ENCODE results near the gene KDM4C.
A peak's percentile ranks its signal among the peaks of the same experiment; 100 is the strongest.

KDM4C gene

GRCh38 chr9:7042124-7042523 lies 284.4 kb downstream of the KDM4C start:
- peak; percentile 55 for DNase-seq (ENCODE audit: low read depth)

DNA sequence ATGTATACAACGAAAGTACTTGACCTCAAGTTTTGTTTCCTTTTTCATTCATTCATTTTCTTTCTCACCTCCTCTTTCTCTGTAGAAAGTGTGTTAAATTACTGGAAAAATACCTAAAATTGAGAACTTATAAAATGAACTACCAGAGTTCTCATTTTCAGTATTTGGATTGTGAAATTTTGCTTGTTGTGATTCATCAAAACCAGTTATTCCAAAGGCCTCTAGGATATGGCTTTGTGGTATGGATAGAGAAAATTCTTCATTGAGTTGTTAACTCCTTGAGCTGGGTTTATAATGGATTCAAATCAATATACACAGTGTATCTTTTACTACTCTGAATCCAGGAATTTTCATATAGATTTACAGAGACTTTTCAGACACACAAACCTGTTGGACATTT lies 287.6 kb downstream of the KDM4C start:
- DNase-seq (ENCODE audit: low read depth) = peak; percentile 61

- DNase-seq (ENCODE audit: low read depth) = no peak
Measured at GRCh38 chr9:7051711-7052110, 293.9 kb downstream of the KDM4C start.

DNA sequence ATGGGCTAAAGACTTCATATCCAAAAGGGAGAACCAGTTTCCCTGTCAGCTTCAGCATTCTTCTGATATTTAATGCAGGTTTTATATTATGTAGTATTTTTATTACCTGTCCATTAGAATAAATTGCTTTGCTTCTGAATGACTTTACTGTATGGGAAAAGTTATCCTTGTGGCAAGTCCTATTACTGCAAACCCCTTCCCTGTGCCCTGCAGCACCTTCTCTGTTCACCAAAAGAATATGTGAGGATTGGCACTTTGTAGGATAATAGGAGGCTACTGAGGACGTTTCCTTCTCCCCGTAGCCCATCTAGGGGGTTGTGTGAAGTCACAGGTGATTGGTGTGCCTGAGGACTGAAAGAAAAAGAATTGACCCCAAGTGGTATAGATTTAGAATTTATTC lies 296.1 kb downstream of the KDM4C start:
- DNase-seq (ENCODE audit: low read depth) = no peak

- DNase-seq (ENCODE audit: low read depth) = no peak
Measured at GRCh38 chr9:7055171-7055903, 297.6 kb downstream of the KDM4C start.

DNA sequence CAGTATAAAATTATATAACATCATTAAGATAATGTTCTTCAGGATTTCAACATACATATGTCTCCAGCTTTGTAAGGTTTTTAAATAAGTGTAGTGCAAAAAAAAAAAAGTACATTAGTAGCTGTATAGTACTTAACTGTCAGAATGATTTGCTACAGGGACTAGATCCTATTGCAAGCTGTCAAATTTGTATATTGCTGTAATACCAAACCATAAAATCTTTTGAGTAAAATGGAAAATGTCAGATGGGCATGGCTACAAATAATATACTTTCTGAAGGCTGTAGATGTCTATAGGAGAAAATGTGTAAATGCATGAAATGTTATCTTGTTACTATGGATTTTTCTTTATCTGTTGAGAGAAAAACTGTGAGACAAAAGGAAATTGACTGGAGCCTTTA lies 298.5 kb downstream of the KDM4C start:
- DNase-seq (ENCODE audit: low read depth) = no peak

- peak; percentile 25 for DNase-seq (ENCODE audit: low read depth)
Measured at GRCh38 chr9:7058473-7058872, 300.7 kb downstream of the KDM4C start.

DNA sequence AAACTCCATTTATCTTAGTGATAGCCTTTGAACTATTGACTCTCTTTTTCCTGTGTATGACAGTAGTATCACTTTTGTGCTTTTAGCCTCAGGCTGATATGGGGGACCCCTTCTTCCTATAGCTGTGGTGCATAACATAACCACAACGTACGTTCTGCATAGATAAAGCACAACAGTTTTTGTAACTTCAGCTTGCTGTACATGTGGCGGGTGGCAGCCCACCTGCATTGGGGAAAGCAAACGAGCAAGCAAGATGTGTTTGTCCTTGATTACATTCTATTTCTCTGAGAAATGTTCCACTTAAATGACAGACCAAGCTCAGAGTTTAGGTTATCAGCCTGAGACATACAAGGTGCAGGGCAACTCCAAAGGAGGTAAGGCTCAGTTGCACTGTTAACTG lies 309.4 kb downstream of the KDM4C start:
- no peak for DNase-seq (ENCODE audit: low read depth)

DNA sequence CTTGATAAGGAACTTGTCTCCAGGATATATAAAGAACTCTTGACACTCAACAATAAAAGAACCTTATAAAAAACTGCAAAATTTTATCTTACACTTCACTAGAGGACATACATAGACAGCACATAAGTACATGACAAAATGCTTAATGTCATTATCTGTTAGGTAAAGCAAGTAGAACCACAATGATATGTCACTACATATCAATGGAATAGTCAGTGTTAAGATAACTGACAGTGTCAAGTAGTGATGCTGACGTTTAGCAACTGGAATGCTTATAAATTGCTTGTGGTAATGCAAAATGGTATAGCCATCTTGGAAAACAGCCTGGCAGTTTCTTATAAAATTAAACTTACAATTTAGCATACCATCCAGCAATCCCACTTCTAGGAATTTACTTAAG lies 314.1 kb downstream of the KDM4C start:
- DNase-seq (ENCODE audit: low read depth) = no peak

GRCh38 chr9:7073706-7074105 lies 315.9 kb downstream of the KDM4C start:
- no peak for DNase-seq (ENCODE audit: low read depth)

DNA sequence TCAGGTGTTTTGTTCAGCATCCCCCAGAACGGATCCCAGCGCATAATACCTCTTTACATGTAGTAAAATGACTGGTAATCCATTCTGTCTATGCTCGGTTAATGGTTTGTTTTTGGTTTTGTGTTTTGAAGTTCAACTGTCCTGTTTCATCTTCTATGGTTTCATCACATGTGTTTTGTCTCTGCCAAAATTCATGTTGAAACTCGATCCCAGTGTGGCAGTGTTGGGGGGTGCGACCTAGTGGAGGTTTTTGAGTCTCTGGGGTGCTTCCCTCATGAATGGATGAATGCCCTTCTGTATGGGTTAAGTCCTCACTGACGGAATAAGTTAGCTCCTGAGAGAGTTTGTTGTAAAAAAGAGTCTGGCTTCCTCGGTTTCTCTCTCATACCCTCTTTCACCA lies 317.4 kb downstream of the KDM4C start:
- DNase-seq (ENCODE audit: low read depth) = no peak

GRCh38 chr9:7079051-7079450 lies 321.3 kb downstream of the KDM4C start:
- no peak for DNase-seq (ENCODE audit: low read depth)

- peak; percentile 51 for DNase-seq (ENCODE audit: low read depth)
Measured at GRCh38 chr9:7081065-7081600, 323.4 kb downstream of the KDM4C start.

GRCh38 chr9:7083192-7083591 lies 325.4 kb downstream of the KDM4C start:
- DNase-seq (ENCODE audit: low read depth) = no peak

DNA sequence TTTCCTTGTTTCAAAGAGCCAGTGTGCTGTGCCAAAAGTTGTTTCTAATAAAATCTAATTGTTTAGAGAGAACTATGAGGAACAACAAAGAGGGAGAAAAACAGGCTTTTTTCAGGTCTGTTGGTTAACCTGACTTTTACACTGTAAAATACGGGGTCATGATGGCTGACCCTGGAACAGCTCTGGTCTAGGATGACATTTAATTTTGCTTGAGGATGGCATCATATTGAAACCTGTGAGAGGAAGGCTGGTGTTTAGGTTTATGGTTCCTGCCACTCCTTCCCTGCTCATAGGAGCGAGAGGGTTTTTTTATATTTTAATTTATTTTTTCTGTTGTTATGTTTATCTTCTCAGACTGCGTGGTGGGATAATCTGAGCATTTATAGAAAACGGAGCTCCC lies 327.6 kb downstream of the KDM4C start:
- no peak for DNase-seq (ENCODE audit: low read depth)

- no peak for DNase-seq (ENCODE audit: low read depth)
Measured at GRCh38 chr9:7086389-7086788, 328.6 kb downstream of the KDM4C start.

- no peak for DNase-seq (ENCODE audit: low read depth)
Measured at GRCh38 chr9:7088611-7089010, 330.8 kb downstream of the KDM4C start.

DNA sequence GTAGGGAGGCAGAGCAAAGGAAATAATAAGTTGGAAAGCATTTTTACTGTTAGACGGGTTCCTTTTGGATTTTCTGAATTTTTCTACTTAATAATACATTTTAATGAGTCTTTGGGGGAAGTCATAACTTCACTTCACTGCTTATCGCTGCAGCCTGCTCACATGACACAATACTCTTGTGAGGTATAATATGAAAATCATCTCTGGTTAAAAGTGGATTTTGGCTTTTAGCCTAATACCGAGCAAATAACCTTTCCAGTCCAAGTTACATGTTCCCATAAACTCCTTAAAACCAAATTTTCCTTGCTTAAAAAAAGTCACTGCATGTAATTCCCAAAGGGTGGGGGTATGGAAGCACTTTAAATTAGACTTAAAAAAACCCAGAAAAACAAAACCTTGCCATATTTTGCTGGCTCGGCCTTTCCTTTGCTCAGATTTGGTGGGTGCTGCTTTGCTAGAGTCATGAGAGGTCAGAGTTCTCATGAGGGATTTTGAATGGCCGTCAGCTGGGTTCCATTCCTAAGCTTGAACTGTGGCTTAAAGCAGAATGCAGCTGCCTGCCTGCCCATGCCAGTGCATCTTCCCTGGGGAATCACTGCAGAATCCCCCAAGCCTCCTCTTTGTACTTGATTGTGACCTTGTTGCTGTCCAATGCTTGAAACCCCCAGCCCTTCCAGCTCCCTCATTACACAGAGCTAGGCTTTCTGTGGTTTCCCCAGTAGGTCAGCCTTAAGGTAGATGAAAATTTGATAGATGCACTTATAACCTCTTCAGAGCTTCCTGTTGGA lies 331.8 kb downstream of the KDM4C start:
- DNase-seq (ENCODE audit: low read depth) = no peak

DNA sequence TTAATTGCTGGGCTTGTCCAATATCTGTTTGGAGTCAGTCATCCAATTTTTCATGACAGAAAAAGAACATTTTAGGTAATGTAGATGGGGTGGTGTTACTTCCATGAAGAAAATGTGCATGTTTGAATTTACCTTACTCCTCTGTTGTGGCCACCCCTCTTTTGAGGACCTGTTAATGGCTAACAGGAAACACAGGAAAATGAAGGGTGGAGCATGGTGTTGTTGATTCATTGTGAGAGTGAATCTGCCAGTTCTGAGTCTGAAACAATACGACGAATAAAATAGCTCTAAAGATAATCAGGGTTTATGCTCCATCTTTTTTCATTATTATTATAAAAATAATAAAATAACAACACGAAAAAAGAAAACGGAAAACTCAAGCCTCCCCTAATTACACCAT lies 335.3 kb downstream of the KDM4C start:
- DNase-seq (ENCODE audit: low read depth) = no peak

GRCh38 chr9:7094052-7094451 lies 336.3 kb downstream of the KDM4C start:
- peak; percentile 12 for DNase-seq (ENCODE audit: low read depth)

GRCh38 chr9:7094576-7094975 lies 336.8 kb downstream of the KDM4C start:
- no peak for DNase-seq (ENCODE audit: low read depth)

DNA sequence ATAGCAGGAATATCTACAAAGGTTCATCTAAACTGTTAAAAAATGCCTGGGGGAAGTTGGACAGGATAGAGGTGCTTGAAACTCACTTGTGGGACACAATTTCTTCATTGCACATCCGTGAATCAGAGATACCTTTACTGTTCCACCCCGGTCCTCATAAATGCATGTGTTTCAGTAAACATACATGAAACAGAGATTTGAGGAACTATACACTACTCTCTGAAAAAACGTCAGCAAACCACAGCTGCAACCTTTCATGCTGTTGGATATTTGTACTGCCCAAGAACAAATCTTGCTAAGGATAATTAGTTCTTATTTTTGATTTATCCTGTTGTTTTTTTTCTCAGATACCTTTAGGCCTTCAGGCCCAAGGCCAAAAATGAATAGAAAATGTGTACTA lies 337.3 kb downstream of the KDM4C start:
- no peak for DNase-seq (ENCODE audit: low read depth)

DNA sequence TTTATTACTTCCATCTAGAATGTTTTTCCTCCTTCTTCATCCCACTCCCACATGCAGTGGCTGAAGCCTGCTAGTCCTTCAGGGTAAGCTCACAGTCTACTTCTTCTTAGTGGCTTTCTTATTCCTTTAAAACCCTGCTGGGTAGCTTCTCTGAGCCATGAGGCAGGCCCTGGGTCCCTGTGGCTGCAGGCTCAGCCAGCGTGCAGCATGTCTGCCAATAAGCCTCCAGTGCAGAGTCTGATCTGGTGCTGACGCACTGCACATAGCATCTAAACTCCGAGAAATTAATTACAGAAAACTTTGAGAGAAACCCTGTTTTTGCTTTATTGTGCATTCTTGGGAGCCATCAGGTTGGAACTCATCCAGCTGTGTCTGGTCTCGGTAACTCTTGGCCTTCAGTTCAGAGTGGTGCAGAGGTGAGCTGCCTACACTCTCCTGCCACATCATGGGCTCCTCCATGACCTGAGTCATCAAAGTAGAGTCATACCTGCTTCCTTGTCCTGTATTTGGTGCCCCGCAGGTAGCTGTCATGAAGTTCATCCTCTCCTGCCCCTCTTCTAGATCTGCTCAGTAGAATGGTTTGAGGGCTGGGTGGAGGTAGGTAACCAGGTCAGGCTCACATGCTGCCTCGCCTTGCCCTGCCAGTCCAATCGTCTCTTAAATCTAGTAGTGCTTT lies 339.4 kb downstream of the KDM4C start:
- DNase-seq (ENCODE audit: low read depth) = no peak

All from amniotic epithelial cell (primary cell).